Endothelial cell of umbilical vein (primary cell): ENCODE measurements around the gene ZNF474. TPM values are rescaled to one million over a fixed set of nuclear protein-coding genes. Genes with fewer than 3 reads are reported as not detected.

Experiments
- BruUV-seq: library from RNA; stranded (reverse); fragments of 400-500 nt; replicated peaks from 2 replicates; lab custom pipeline; 2021; lab: Mats Ljungman, UMichigan
- CTCF ChIA-PET: fragments of 300-600, 350-600 bp; sonication (Branson Sonifier 250); formaldehyde crosslinking; loops from one replicate; lab custom pipeline; 2021; ENCODE audit warnings: antibody characterized with exemption, inconsistent platforms; lab: Charles Lee
- POLR2A ChIA-PET: fragments of 300-600, 350-600 bp; sonication (Branson Sonifier 250); formaldehyde crosslinking; loops from one replicate; lab custom pipeline; 2021; ENCODE audit warnings: antibody characterized with exemption, inconsistent platforms; lab: Charles Lee
- DNase-seq: peaks from one replicate; pipeline ENCODE4 v3.0.0-alpha.2; 2011; ENCODE audit warnings: low read depth, low spot score
- FAIRE-seq: peaks from 2 replicates; lab custom pipeline; 2011; peaks lifted over from hg19 to GRCh38; lab: Jason Lieb, UNC
- H2AFZ ChIP-seq: 2 replicates; pipeline ENCODE4 v1.6.0; 2012; ENCODE audit warnings: low read depth, low read length, control low read depth, inconsistent platforms
- H3K27ac ChIP-seq: 2 replicates; pipeline ENCODE4 v1.5.1; 2011; ENCODE audit warnings: low read depth, mild to moderate bottlenecking, control low read depth, low read length, moderate library complexity; ENCODE audit not compliant: insufficient read depth
- H3K27me3 ChIP-seq, 2 experiments: 2 replicates each; pipeline versions ENCODE4 v1.6.0 to v1.6.1; 2011; ENCODE audit warnings: low read length in 2 of 2, mixed read lengths in 1 of 2; ENCODE audit not compliant: control insufficient read depth in 2 of 2, insufficient read depth in 2 of 2
- H3K36me3 ChIP-seq, 2 experiments: 2 replicates in 1 of 2; 3 replicates in 1 of 2; pipeline ENCODE4 v1.5.1; 2011; ENCODE audit warnings: low read length in 2 of 2, mild to moderate bottlenecking in 1 of 2, moderate library complexity in 1 of 2; ENCODE audit not compliant: control insufficient read depth in 2 of 2, insufficient read depth in 2 of 2; ENCODE audit errors: extremely low read depth in 1 of 2
- H3K4me1 ChIP-seq: 3 replicates; pipeline ENCODE4 v1.5.1; 2011; ENCODE audit warnings: mild to moderate bottlenecking, low read length; ENCODE audit not compliant: control insufficient read depth, insufficient read depth; ENCODE audit errors: extremely low read depth
- H3K4me2 ChIP-seq: 2 replicates; pipeline ENCODE4 v1.6.1; 2011; ENCODE audit warnings: low read length, control low read depth, mixed read lengths; ENCODE audit not compliant: insufficient read depth
- H3K4me3 ChIP-seq, 3 experiments: fragments of 200-600 bp in 1 of 3; sonication (generic), shearing (Covaris generic) in 1 of 3; replicated peaks in 1 of 3; 2 replicates each; pipeline ENCODE4 v1.5.1; 2011 to 2016; ENCODE audit warnings: control low read depth in 3 of 3, low read length in 3 of 3, mild to moderate bottlenecking in 2 of 3, inconsistent platforms in 1 of 3, low read depth in 1 of 3, moderate library complexity in 1 of 3; ENCODE audit not compliant: insufficient read depth in 1 of 3
- H3K79me2 ChIP-seq: 2 replicates; pipeline ENCODE4 v1.6.0; 2012; ENCODE audit warnings: low read length, inconsistent platforms; ENCODE audit not compliant: control insufficient read depth, insufficient read depth
- H3K9ac ChIP-seq: replicated peaks from 2 replicates; pipeline ENCODE3; 2011; ENCODE audit warnings: low read length, control low read depth; ENCODE audit not compliant: insufficient read depth; ENCODE audit errors: extremely low read depth
- H3K9me1 ChIP-seq: replicated peaks from 3 replicates; pipeline ENCODE4 v1.6.0; 2011; ENCODE audit warnings: mild to moderate bottlenecking, low read length; ENCODE audit not compliant: control insufficient read depth, insufficient read depth; ENCODE audit errors: extremely low read depth
- H3K9me3 ChIP-seq: replicated peaks from 2 replicates; pipeline ENCODE4 v1.5.1; 2012; ENCODE audit warnings: low read length, inconsistent platforms; ENCODE audit not compliant: control insufficient read depth, insufficient read depth
- H4K20me1 ChIP-seq: replicated peaks from 2 replicates; pipeline ENCODE3; 2011; ENCODE audit warnings: mild to moderate bottlenecking, low read length; ENCODE audit not compliant: control insufficient read depth, insufficient read depth; ENCODE audit errors: extremely low read depth
- CTCF ChIP-seq, 2 donors: IDR thresholded peaks; 1 replicate in 1 of 2; 2 replicates in 1 of 2; pipeline ENCODE4 v1.5.1; 2011; ENCODE audit warnings: low read length in 2 of 2, mild to moderate bottlenecking in 2 of 2, moderate library complexity in 2 of 2, control low read depth in 1 of 2, inconsistent platforms in 1 of 2, low read depth in 1 of 2; ENCODE audit not compliant: insufficient read depth in 1 of 2; ENCODE audit errors: extremely low read depth in 1 of 2
- EZH2 ChIP-seq: IDR thresholded peaks from 2 replicates; pipeline ENCODE4 v1.6.1; 2012; ENCODE audit warnings: borderline replicate concordance, low read depth, mild to moderate bottlenecking, moderate library complexity, low read length, inconsistent platforms; ENCODE audit not compliant: severe bottlenecking
- FOS ChIP-seq: IDR thresholded peaks from 2 replicates; pipeline ENCODE4 v1.6.1; 2011; ENCODE audit warnings: mild to moderate bottlenecking, low read length, moderate library complexity, borderline replicate concordance; ENCODE audit not compliant: insufficient read depth
- GATA2 ChIP-seq: IDR thresholded peaks from 2 replicates; pipeline ENCODE4 v1.7.0; 2011; ENCODE audit warnings: low read depth, mild to moderate bottlenecking, moderate library complexity, mixed read lengths, low read length; ENCODE audit not compliant: insufficient read length, insufficient read depth
- JUN ChIP-seq: IDR thresholded peaks from 2 replicates; pipeline ENCODE4 v1.6.1; 2011; ENCODE audit warnings: borderline replicate concordance, low read depth; ENCODE audit not compliant: insufficient read length, insufficient read depth
- MAX ChIP-seq: IDR thresholded peaks from 2 replicates; pipeline ENCODE4 v1.6.1; 2011; ENCODE audit not compliant: insufficient read depth, insufficient read length
- MYC ChIP-seq: IDR thresholded peaks from one replicate; pipeline ENCODE4 v1.6.1; 2011; ENCODE audit warnings: mild to moderate bottlenecking, low read depth, low read length
- POLR2A ChIP-seq: IDR thresholded peaks from 2 replicates; pipeline ENCODE4 v1.6.1; 2012; ENCODE audit warnings: low read depth, mild to moderate bottlenecking, control low read depth, low read length
- POLR2AphosphoS5 ChIP-seq: IDR thresholded peaks from 2 replicates; pipeline ENCODE4 v1.6.1; 2012; ENCODE audit warnings: low read depth, mild to moderate bottlenecking, control low read depth, low read length, moderate library complexity; ENCODE audit not compliant: insufficient read depth
- dilution Hi-C: fragments of 300-500 bp; cut with MboI; formaldehyde crosslinking; loops from one replicate; pipeline ENCODE4 v1.15.0; 2019; ENCODE audit warnings: low sequenced_read_pairs; ENCODE audit not compliant: extremely low pct_ligation_motif_present
- intact Hi-C: fragments of 100-400 bp; cut with micrococcal nuclease; formaldehyde crosslinking; loops from one replicate; pipeline ENCODE4 v1.10.0; 2022
- polyA plus RNA-seq, 4 experiments: library from polyadenylated mRNA; depleted of rRNA in 3 of 4; stranded (reverse) in 3 of 4; unstranded in 1 of 4; fragments of >200 nt; gene quantifications; 2 replicates each; pipeline versions ENCODE4 v1.2.1 to v1.2.3, GENCODE V29; 2011 to 2012; ENCODE audit warnings: missing spikeins in 1 of 4
- total RNA-seq: library from RNA; stranded (reverse); gene quantifications from 2 replicates; pipeline ENCODE4 v1.2.3, GENCODE V29; 2021

ZNF474 gene
- total and polyA plus RNA-seq, 2 donors (not counting 3 experiments of a cell fraction or from before 2014, with no cell fraction given) = 0.03 TPM; not detected in 1

GRCh38 chr5:122112733-122113558 is 16.4 kb upstream of the ZNF474 start:
- no peaks in the 10 kb centered on the region for H4K20me1 ChIP-seq
- H3K9me3 ChIP-seq = no peaks in the 10 kb centered on the region
- no peaks in the 10 kb centered on the region for H3K79me2 ChIP-seq
- no peak overlapping the region for H3K4me2 ChIP-seq
- no peak for TF ChIP-seq CTCF (IDR thresholded peaks at IDR 0.05; ENCODE audit: extremely low read depth in 1 of 2, insufficient read depth in 1 of 2, low read depth in 1 of 2, low read length in 2 of 2)
- no peak for TF ChIP-seq POLR2A
- no peak for TF ChIP-seq FOS
- TF ChIP-seq MYC = no peak
- TF ChIP-seq POLR2AphosphoS5 = no peak
- TF ChIP-seq GATA2 = no peak
- no peak for TF ChIP-seq EZH2
- no peak for TF ChIP-seq MAX
- TF ChIP-seq JUN = no peak
- intact Hi-C loops (no loop called here), dilution Hi-C loops (no loop called here)
- H2AFZ ChIP-seq = no peak overlapping the region
- no peaks in the 10 kb centered on the region for H3K27me3 ChIP-seq
- H3K9me1 ChIP-seq = no peaks in the 10 kb centered on the region
- H3K36me3 ChIP-seq = no peaks in the 10 kb centered on the region
- FAIRE-seq (no peak), DNase-seq (no peak)
- no peak overlapping the region for H3K27ac ChIP-seq
- H3K4me1 ChIP-seq = no peaks in the 10 kb centered on the region
- no TSS peak for BruUV-seq
- H3K4me3 ChIP-seq = no peak overlapping the region
- ChIA-PET CTCF (interaction anchor here (1.2 to 2.0 kb wide), 3 partner anchors 11 to 44 kb away, joined by 4 to 10 read pairs (median 5); no protein-coding TSS in a partner anchor), POLR2A (no interaction called here)
- no peak overlapping the region for H3K9ac ChIP-seq
